Measurements from ENCODE around the gene KRTAP5-1. TPM values are rescaled to one million over a fixed set of nuclear protein-coding genes. Genes with fewer than 3 reads are reported as not detected.
"Not testable (repeated sequence)": the region's sequence is repeated elsewhere in the genome, so short reads cannot be mapped to it uniquely, and the experiment has no call there.

KRTAP5-1 gene
- total RNA-seq, 1 donor from 2014 or later, result not detected

DNA sequence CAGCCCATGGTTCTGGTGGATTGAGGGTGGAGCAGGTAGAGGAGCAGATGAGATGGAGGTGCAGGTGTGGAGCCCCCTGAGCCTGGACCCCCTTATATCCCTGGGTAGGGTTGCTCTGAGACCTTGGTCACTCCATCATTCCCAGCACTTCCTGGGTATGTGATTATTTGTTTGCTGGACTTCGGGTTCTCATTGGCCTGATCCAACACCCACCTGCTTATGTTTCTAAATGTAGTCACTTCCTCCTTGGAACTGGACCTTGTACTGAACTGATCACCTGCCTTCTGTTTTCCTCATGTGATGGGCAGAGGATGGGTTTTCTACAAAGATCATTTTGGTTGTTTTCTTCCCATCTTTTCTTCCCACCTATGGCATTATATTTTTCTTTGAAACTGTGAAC lies 37.0 kb upstream of the KRTAP5-1 start, which contains the start of gene KRTAP5-4:
Gene KRTAP5-4, minus strand, starts transcription at position 53 of the 400 bp plus-strand sequence. Its CDS starts 45 bp downstream, at position 8.
- Mint-ChIP-seq H3K36me3 (ENCODE audit: low read depth) (peaks cover 3% of the 10 kb centered on the region), H3K27ac (ENCODE audit: unreplicated experiment) (no peak within 1 kb of the TSS), H3K4me1 (ENCODE audit: low read depth) (no peaks in the 10 kb centered on the region), H3K27me3 (ENCODE audit: low read depth) (peaks cover 65% of the 10 kb centered on the region), H3K9me3 (ENCODE audit: low read depth) (peaks cover 3% of the 10 kb centered on the region), H3K4me3 (ENCODE audit: unreplicated experiment) (no peak within 1 kb of the TSS)
- DNase-seq (ENCODE audit: low spot score), result no peak
- TF ChIP-seq, protein P1, sequence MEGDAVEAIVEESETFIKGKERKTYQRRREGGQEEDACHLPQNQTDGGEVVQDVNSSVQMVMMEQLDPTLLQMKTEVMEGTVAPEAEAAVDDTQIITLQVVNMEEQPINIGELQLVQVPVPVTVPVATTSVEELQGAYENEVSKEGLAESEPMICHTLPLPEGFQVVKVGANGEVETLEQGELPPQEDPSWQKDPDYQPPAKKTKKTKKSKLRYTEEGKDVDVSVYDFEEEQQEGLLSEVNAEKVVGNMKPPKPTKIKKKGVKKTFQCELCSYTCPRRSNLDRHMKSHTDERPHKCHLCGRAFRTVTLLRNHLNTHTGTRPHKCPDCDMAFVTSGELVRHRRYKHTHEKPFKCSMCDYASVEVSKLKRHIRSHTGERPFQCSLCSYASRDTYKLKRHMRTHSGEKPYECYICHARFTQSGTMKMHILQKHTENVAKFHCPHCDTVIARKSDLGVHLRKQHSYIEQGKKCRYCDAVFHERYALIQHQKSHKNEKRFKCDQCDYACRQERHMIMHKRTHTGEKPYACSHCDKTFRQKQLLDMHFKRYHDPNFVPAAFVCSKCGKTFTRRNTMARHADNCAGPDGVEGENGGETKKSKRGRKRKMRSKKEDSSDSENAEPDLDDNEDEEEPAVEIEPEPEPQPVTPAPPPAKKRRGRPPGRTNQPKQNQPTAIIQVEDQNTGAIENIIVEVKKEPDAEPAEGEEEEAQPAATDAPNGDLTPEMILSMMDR (IDR thresholded peaks at IDR 0.05), result no peak

DNA sequence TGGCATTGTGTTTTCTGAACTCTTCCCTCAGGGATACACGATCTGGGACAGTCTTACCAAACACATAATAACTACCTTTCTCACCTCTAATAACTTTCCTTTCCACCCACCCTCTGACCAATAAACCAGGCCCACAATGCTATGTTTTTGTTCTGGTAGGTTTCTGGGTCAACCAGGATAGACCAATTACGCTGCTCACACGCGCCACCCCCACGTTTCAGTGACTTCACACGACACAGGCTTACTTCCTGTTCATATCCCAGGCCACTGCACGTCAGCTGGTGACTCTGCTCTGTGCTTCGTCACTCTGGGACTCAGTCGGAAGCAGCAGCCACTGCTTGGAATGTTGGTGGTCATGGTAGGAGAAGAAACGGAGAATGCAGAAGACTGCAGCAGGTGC lies 34.4 kb upstream of the KRTAP5-1 start:
- Mint-ChIP-seq H3K36me3 (ENCODE audit: low read depth) (peaks cover 5% of the 10 kb centered on the region), H3K27ac (ENCODE audit: unreplicated experiment) (no peak overlapping the region), H3K27me3 (ENCODE audit: low read depth) (peaks cover 62% of the 10 kb centered on the region), H3K4me1 (ENCODE audit: low read depth) (no peaks in the 10 kb centered on the region), H3K9me3 (ENCODE audit: low read depth) (peaks cover 3% of the 10 kb centered on the region), H3K4me3 (ENCODE audit: unreplicated experiment) (no peak overlapping the region)
- TF ChIP-seq, protein P1 (IDR thresholded peaks at IDR 0.05), result no peak
- DNase-seq (ENCODE audit: low spot score), result peak; percentile 14

DNA sequence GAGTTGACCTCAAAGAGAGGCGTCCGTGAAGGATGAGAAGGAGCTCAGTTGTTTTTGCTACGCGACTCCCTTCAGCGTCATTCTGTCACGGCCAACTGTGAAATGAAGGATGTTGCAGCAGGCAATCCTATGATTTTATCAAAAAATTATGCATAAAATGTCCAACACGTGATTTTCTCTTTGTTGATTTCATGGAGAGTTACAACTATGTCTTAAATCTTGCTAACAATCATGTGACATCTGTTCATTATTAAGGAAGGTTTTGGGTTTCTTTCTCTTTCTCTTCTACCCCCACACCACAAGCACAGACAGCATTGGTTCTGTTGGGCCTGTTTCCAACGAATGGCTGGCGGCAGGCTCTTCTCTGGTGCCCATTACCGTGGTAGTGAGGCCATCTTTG lies 33.1 kb upstream of the KRTAP5-1 start:
- H3K4me1 Mint-ChIP-seq (ENCODE audit: low read depth), result no peaks in the 10 kb centered on the region
- TF ChIP-seq, protein P1 (IDR thresholded peaks at IDR 0.05), result no peak
- peaks cover 59% of the 10 kb centered on the region for H3K27me3 Mint-ChIP-seq (ENCODE audit: low read depth)
- peaks cover 5% of the 10 kb centered on the region for H3K36me3 Mint-ChIP-seq (ENCODE audit: low read depth)
- peaks cover 3% of the 10 kb centered on the region for H3K9me3 Mint-ChIP-seq (ENCODE audit: low read depth)
- H3K4me3 Mint-ChIP-seq (ENCODE audit: unreplicated experiment), result no peak overlapping the region
- no peak for DNase-seq (ENCODE audit: low spot score)
- H3K27ac Mint-ChIP-seq (ENCODE audit: unreplicated experiment), result no peak overlapping the region

DNA sequence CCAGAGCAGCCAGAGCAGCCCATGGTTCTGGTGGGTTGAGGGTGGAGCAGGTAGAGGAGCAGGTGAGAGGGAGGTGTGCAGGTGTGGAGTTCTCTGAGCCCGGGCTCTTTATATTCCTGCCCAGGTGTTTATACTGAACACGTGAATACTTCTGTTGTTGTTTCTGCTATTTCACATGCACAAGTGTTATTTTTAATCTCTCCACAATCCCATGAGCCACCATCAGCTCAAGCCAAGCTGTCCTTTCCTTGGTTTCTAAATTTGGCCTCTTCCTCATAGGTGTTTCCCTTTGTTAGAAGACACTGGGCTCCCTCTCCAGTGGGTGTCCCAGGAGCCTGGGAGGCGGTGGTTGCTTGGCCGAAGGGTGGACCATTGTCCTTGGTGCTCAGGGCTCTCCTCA lies 23.3 kb upstream of the KRTAP5-1 start, which contains the start of gene KRTAP5-3:
Gene KRTAP5-3, minus strand, starts transcription at position 101 of the 400 bp plus-strand sequence. Its CDS starts 78 bp downstream, at position 23.
- no peak within 1 kb of the TSS for H3K4me3 Mint-ChIP-seq (ENCODE audit: unreplicated experiment)
- peaks cover 3% of the 10 kb centered on the region for H3K9me3 Mint-ChIP-seq (ENCODE audit: low read depth)
- peaks cover 1% of the 10 kb centered on the region for H3K36me3 Mint-ChIP-seq (ENCODE audit: low read depth)
- peaks cover 42% of the 10 kb centered on the region for H3K27me3 Mint-ChIP-seq (ENCODE audit: low read depth)
- peaks cover 3% of the 10 kb centered on the region for H3K4me1 Mint-ChIP-seq (ENCODE audit: low read depth)
- TF ChIP-seq, protein P1 (IDR thresholded peaks at IDR 0.05), result no peak
- DNase-seq (ENCODE audit: low spot score), result no peak
- H3K27ac Mint-ChIP-seq (ENCODE audit: unreplicated experiment), result no peak within 1 kb of the TSS

DNA sequence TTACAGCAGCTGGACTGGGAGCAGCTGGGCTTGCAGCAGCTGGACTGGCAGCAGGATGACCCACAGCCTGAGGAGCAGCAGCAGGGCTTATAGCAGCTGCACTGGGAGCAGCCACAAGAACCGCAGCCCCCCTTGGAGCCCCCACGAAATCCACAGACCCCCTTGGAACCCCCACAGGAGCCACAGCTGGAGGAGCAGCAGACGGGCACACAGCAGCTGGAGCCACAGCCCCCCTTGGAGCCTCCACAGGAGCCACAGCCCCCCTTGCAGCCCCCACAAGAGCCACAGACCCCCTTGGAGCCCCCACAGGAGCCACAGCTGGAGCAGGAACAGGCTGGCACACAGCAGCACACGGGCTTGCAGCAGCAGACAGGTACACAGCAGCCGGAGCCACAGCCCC lies 22.8 kb upstream of the KRTAP5-1 start:
- H3K36me3 Mint-ChIP-seq (ENCODE audit: low read depth); H3K4me3 Mint-ChIP-seq (ENCODE audit: unreplicated experiment); H3K27ac Mint-ChIP-seq (ENCODE audit: unreplicated experiment); H3K9me3 Mint-ChIP-seq (ENCODE audit: low read depth); H3K4me1 Mint-ChIP-seq (ENCODE audit: low read depth): not testable (repeated sequence)
- DNase-seq (ENCODE audit: low spot score), result peak; percentile 38
- H3K27me3 Mint-ChIP-seq (ENCODE audit: low read depth), result peaks cover 47% of the 10 kb centered on the region

DNA sequence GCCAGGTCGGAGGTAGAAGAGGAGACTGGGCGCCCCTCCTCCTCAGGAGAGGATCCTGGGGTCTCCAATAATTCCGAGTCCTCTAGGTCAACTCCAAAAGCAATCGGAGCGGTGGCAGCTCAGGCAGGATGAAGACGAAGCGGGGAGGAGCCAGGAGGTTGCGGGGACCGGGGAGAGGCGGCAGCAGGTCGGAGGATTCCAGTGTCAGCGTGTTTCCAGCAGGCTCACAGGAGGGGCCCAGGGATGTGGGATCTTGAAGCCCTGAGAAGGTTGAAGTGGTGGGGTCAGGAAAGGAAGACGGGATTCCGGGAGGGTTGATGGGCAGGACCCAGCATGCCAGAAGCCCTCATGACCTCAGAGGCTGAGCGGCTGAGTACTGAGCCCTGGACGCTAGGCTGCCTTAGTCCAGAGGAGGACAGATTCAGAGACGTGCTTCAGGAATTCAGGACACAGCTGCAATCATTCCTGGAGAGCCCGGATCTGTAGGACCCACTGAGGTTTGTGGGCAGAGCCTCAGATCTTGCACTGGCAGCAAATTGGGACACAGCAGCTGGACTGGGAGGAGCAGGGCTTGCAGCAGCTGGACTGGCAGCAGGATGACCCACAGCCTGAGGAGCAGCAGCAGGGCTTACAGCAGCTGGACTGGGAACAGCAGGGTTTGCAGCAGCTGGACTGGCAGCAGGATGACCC lies 22.2 kb upstream of the KRTAP5-1 start:
- H3K4me1 Mint-ChIP-seq (ENCODE audit: low read depth); H3K27ac Mint-ChIP-seq (ENCODE audit: unreplicated experiment); H3K4me3 Mint-ChIP-seq (ENCODE audit: unreplicated experiment); H3K9me3 Mint-ChIP-seq (ENCODE audit: low read depth); H3K36me3 Mint-ChIP-seq (ENCODE audit: low read depth): not testable (repeated sequence)
- H3K27me3 Mint-ChIP-seq (ENCODE audit: low read depth), result peaks cover 51% of the 10 kb centered on the region
- DNase-seq (ENCODE audit: low spot score), result peak; percentile 36

DNA sequence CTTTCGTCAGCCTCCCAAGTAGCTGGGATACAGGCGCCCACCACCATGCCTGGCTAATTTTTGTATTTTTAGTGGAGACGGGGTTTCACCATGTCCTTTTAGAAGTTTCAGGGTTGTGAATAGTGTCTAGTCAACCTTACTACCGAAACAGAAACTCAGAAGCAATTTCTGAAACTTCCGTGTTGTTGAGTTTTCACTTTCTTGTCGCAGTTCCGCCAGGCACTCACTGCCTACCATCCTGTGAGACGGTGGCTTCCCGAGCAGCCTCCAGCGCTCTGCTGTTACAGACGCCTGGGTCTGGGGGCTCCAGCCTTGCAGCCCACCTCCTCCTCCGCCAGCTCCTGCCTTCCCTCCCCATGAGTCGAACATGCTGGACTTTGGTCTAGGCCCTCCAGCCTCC lies 20.8 kb upstream of the KRTAP5-1 start:
- H3K27me3 Mint-ChIP-seq (ENCODE audit: low read depth), result peaks cover 55% of the 10 kb centered on the region
- DNase-seq (ENCODE audit: low spot score), result peak; percentile 40
- H3K36me3 Mint-ChIP-seq (ENCODE audit: low read depth); H3K4me3 Mint-ChIP-seq (ENCODE audit: unreplicated experiment); H3K9me3 Mint-ChIP-seq (ENCODE audit: low read depth); H3K4me1 Mint-ChIP-seq (ENCODE audit: low read depth); H3K27ac Mint-ChIP-seq (ENCODE audit: unreplicated experiment): not testable (repeated sequence)

All from chondrocyte (in vitro differentiated cells).